GM10266 (cell line): ENCODE data around the gene KHDC4.

Experiments
- DNase-seq: peaks from one replicate; pipeline ENCODE4 v3.0.0; 2012; ENCODE audit errors: extremely low spot score
- CTCF ChIP-seq: IDR thresholded peaks from 2 replicates; pipeline ENCODE4 v1.5.1; 2012; ENCODE audit warnings: mild to moderate bottlenecking, low read depth; ENCODE audit not compliant: control insufficient read depth, insufficient read depth; ENCODE audit errors: missing control alignments

KHDC4 gene

GRCh38 chr1:155960081-155960745 lies 26.0 kb upstream of the KHDC4 start:
- TF ChIP-seq CTCF = no peak
- no peak for DNase-seq

- DNase-seq = no peak
- TF ChIP-seq CTCF = no peak
These were observed 23.2 kb upstream of the KHDC4 start for GRCh38 chr1:155957411-155957915.

- no peak for DNase-seq
- no peak for TF ChIP-seq CTCF
These were observed 20.4 kb upstream of the KHDC4 start for GRCh38 chr1:155954645-155955044.

GRCh38 chr1:155952505-155952890 lies 18.3 kb upstream of the KHDC4 start:
- TF ChIP-seq CTCF = no peak
- DNase-seq = no peak

GRCh38 chr1:155951753-155952504 lies 17.7 kb upstream of the KHDC4 start:
- TF ChIP-seq CTCF = no peak
- DNase-seq = no peak

- no peak for TF ChIP-seq CTCF
- no peak for DNase-seq
These were observed 16.6 kb upstream of the KHDC4 start for GRCh38 chr1:155950829-155951228.

GRCh38 chr1:155947741-155948140 lies 13.5 kb upstream of the KHDC4 start:
- DNase-seq = no peak
- TF ChIP-seq CTCF = no peak
